NCI-H524 treated with DMSO at 0.1 percent for 48 hours (cell line): ENCODE measurements around the gene FZD10.

Source experiments
- DNase-seq: peaks from one replicate; lab custom pipeline; 2025; lab: John Stamatoyannopoulos, UW

FZD10 gene

GRCh38 chr12:130162267-130162666 lies at the start of gene FZD10:
TSS of gene FZD10 (plus strand) at chr12:130162464. CDS start at chr12:130162943, 479 bp downstream.
- no peak for DNase-seq

GRCh38 chr12:130114952-130115351 lies 47.3 kb upstream of the FZD10 start:
- DNase-seq, result no peak

- no peak for DNase-seq
These were observed 46.6 kb upstream of the FZD10 start for GRCh38 chr12:130115646-130116045.

DNA sequence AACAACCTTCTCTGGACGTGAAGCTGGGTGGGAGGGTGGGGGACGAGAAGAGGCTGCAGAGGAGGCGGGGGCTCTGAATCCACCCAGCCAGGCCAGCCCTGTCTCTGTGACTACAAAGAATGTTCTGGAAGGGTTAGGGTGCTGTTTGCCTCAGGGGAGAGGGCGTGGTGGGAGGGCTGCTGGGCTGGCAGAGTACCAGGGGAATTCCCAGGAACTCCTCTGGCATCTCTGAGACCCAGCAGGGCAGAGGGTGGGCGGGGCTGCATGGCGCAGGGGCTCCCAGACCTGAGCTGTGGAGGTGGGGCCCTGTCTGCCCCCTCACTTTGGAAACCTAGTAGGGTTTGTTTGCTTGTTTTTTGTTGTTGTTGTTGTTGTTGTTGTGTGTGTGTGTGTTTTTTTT lies 45.5 kb upstream of the FZD10 start:
- DNase-seq, result no peak

- DNase-seq, result no peak
These were observed 45.0 kb upstream of the FZD10 start for GRCh38 chr12:130117233-130117632.

GRCh38 chr12:130117701-130118100 lies 44.6 kb upstream of the FZD10 start:
- no peak for DNase-seq

DNA sequence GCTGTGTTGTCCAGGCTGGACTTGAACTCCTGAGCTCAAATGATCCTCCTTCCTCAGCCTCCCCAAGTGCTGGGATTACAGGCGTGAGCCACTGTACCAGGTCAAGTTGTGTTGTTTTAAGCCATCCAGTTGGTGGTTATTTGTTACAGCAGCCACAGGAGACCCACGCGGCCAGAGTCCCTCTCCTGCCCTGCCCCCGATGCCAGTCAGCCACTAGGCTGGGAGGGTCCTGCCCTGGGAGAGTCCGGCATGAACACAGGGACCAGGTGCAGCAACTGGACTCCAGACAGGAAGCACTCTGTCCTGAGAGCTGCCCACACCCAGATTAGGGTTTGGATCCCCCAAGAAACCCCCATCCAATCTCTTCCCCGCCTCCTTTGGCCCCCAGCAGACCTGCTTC lies 44.1 kb upstream of the FZD10 start:
- no peak for DNase-seq

GRCh38 chr12:130119241-130119861 lies 42.9 kb upstream of the FZD10 start:
- no peak for DNase-seq

DNA sequence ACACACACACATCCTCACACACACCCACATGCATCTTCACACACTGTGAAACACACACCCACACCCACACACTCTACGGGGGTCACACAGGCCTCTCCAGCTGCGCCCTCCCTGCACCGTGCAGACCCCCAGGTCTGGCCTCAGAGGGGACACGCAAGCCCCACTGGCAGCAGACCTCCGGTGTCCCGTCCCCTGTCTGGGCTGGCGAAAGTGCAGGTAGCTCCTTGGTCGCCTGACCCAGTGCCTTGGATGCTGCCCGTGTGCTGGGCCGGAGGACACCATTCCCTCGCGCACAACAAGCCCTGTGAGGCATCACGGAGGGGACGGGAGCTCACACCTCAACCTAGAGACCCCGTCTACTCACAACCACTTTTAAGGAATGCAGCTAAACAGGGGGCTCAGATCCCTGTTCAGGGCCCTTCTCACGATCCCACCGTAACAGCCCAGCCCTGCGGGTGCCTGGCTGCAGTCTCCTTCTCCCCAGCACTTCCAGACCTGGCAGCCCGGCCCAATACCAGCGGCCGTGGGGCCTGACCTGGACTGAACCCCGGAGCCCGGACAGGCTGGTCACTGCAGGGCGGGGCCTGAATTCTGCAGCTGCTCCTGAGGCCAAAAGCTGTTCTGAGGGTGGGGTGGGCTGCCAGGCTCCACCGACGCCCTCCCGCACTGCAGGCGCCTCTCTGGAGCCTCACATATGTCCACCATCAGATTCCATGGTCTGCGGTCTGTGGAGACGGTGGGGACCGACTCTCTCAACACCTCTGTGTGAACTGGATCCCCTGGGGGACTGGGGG lies 42.1 kb upstream of the FZD10 start:
- no peak for DNase-seq

GRCh38 chr12:130121226-130122000 lies 40.9 kb upstream of the FZD10 start:
- DNase-seq, result no peak

- DNase-seq, result no peak
These were observed 39.9 kb upstream of the FZD10 start for GRCh38 chr12:130122356-130122755.

DNA sequence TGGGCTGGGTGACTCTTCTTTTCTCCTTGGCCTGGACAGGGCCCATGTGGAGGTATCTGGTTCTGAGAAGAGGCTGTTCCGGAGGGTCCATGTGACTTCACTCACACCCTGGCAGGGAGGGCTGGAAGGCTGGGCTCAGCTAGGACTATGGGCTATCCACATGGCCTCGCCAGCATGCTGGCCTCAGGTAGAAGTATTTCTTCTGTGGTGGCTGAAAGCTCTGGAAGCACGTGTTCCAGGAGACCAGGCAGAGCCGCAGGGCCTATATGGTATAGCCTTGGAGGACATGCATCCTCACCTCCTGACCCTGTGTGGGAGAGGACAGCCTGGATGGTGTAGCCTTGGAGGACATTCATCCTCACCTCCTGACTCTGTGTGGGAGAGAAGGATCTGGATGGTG lies 38.2 kb upstream of the FZD10 start:
- DNase-seq, result no peak

- DNase-seq, result no peak
These were observed 37.5 kb upstream of the FZD10 start for GRCh38 chr12:130124605-130125244.

- no peak for DNase-seq
These were observed 36.2 kb upstream of the FZD10 start for GRCh38 chr12:130126023-130126432.

DNA sequence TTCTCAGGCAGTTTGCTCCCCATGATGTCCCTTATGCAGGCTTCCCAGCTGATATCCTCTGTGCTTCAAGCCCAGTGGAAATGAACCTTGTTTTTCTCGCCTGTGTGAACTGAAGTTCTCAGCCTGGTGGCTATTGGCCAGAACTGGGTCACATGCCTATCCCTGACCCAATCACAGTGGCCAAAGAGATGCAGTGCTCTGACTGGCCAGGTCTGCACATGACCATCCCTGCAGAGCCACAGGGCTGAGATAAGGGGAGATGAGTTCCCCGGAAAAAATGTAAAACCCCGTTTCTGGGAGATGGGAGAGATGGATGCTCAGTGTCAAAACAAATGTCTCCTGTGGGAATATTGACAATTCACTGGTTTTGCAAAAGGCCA lies 34.7 kb upstream of the FZD10 start:
- no peak for DNase-seq

DNA sequence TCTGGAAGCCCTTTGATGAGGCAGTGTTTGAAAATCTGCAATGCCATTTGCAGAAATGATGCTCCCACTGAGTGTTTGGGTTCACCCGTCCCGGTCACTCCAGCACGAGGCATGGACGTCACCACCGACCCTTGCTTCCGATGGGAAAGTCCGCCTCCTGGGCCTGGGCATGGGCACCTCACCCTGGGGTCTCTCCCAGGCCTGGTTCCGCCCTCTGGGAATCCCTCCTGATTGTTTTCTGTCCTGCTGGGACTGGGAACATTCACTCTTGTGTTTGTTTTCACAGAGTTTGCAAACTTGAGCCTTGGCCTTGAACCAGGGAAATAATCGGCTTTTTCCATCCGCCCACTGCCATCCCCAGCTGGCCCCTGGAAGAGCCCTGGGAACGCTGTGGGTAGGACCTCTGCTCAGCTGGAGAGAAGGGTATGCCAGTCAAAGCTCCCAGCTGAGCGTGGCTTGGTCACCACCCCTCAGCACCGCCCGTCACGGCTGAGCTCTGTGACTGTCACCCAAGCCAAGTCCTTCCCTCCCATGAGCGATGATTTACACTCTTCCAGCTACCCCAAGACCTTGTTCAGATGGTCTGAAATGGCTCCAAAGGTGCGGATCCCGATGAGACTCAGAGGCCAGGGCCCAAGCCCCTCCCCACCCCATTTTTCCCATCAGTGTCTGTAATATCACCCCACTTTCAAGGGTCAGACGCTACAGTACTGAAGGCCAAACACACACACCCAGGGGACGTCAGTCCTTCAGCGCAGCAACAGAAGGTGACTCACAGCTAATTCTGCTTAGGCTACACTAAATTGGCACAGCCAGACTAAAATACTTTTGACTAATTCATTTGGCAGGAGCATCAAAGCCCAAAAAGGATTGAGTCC lies 34.1 kb upstream of the FZD10 start:
- DNase-seq, result no peak

DNA sequence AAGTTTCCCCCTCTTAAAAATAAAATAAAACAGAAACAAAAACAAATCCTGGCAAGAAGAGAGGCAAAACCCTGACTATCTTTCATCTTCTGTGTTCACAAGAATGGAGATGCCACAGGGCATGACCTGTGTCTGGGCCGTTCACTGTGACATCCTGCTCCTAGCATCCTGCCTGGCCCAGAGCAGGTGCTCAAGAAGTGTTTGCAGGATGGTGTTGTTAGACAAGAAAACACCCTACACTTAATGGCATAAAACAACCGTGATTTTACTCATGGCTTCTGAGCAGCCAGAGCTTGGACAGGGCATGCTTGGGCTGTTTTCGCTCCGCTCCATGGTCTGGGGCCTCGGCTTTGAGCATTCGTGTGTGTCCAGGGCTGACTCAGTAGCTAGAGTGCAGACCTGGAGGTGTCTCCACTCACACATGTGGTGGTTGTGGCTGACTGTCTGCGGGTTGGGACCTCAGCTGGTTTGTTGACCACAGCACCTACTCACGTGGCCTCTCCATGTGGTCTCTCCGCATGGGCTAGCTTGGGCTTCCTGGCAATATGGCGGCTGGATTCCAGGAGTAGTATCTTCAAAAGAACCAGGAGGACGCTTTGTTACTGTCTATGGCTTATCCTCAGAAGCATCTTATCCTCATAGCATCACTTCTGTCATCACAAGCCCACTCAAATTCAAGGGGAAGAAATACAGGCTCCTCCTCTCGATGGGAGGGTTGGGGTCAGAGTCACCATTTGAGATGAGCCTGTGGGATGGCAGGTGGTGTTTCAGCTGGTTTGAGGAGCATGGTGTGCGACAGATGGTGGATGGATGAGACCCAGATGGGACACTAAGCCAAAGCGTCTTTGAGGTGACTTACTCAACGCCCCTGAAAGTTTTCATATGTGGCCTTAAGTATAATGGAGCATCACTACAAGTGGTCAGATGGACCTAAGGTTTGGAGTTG lies 33.2 kb upstream of the FZD10 start:
- no peak for DNase-seq

GRCh38 chr12:130130346-130130745 lies 31.9 kb upstream of the FZD10 start:
- no peak for DNase-seq

GRCh38 chr12:130131025-130131424 lies 31.2 kb upstream of the FZD10 start:
- no peak for DNase-seq

DNA sequence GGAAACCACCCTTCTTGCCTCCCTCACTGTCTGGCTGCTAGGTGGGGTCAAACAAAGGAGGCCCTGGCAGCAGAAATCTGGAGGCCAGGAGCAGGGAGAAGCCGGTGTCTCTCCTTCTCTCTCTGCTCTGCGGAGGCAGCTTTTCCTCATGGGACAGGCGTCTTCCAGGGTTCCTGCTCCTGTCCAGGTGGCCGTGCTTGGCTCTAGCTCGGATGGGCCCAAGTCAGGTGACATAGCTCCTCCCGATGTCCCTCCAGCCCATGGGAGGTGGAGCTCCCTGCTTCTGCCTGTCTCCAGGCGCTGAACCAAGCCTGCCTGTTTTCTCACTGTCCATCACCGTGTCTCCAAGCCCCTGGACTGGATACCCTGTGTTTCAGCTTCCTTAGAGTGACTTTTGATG lies 30.5 kb upstream of the FZD10 start:
- DNase-seq, result no peak
